Activated CD8-positive, alpha-beta memory T cell treated with anti-CD3 and anti-CD28 coated beads for 1 hour (primary cell): ENCODE data around the gene HAUS6.
"Not testable (repeated sequence)": the region's sequence is repeated elsewhere in the genome, so short reads cannot be mapped to it uniquely, and the experiment has no call there.

Experiments
- DNase-seq, 2 donors: peaks; one replicate each; pipeline ENCODE4 v3.0.0-alpha.2; 2020; ENCODE audit warnings: low read depth in 1 of 2; ENCODE audit errors: extremely low read depth in 1 of 2

The HAUS6 gene

GRCh38 chr9:19116107-19116790 lies 13.5 kb upstream of the HAUS6 start:
- DNase-seq: no peak

DNA sequence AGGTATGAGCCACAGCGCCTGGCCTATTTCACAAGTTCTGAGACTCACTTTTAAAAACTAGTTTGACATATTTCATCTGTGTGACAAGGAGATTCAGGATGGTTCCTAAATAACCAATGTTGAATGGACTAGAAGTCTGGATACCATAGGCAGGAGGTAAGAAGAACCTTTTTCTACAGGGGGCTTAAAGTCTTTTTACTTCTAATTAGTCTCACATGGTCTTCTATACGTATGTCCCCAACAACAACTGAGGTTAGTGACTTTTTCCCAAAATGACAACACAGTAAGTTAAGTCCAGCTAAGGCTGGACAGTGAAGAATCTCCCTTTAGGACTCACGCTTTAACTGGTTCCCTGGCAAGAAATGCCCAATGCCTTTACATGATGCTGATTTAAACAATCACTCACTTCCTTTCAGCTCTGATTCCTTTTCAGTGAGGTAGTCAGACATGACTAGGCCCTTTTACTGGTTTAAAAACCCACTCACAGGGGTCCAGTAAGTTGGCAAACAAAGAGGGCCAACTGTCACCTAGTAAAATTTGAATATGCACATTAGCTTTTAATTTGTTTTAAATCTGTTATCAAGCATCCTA lies 12.1 kb upstream of the HAUS6 start:
- no peak for DNase-seq

DNA sequence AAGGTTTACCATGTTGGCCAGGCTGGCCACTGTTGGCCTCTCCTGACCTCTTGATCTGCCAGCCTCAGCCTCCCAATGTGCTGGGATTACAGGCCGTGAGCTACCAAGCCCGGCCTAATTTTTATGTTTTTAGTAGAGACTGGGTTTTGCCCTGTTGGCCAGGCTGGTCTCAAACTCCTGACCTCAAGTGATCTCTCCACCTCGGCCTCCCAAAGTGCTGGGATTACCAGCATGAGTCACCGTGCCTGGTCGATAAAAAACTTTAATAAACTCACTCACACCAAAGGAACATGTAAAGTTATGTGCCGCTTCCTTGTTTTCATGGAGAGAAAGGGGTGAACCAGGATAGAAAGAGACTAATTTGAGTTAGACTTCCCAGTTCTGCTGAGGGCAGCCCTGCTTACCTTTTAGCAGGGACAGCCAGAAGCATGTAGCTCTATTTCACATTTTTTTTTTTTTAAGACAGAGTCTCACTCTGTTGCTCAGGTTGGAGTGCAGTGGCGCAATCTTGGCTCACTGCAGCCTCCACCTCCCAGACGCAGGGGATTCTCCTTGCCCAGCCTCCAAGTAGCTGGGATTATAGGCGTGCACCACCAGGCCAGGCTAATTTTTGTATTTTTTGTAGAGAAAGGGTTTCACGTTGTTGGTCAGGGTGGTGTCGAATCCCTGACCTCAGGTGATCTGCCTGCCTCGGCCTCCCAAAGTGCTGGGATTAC lies 11.4 kb upstream of the HAUS6 start:
- DNase-seq: no peak

GRCh38 chr9:19113064-19113611 lies 10.4 kb upstream of the HAUS6 start:
- DNase-seq: not testable (repeated sequence)

DNA sequence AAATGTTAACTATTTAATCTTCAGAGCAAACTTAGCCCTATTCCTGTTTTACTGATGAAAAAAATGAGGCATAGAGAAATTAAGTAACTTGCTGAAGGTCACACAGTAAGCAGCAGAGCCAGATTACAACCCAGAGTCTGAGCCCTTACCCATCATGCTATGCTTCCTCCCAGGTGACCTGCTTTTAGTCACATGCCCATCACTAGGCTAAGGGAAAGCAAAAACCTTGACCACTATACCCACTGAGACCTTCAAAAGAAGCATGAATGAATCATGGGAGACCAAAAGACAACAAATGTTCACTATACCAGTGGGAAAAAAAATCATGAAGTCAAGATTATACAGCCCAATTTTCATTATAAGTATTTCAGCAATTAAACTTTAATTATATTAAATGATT lies 5.3 kb upstream of the HAUS6 start:
- no peak for DNase-seq

DNA sequence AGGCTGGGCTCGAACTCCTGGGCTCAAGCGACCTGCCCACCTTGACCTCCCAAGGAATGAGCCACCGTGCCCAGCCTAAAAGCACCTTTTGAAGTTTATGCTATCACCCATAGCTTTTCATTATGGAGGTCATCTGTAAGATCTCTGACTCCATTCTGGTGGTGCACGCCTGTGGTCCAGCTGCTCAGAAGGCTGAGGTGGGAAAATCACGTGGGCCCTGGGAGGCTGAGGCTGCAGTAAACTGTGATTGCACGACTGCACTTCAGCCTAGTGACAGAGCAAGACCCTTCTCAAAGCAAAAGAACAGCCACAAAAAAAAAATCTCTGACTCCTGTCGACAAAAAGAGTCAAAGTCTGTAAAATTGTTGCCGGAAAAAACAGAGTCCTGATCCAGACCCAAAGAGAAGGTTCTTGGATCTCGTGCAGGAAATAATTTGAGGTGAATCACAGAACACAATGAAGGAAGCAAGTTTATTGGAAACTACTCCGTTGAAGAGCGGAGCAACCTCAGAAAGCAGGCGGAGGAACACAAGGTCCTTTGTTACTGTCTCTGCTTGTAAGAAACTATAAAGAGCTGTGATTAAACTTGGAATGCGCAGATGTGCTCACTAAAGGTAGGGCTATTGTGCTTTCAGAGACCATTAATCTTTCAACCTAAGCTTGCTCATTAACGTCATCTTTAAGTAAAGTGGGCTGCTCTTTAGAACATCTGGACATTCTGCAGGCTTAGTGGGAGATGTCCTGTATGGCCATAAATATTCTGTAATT lies 2.0 kb upstream of the HAUS6 start:
- DNase-seq: no peak

GRCh38 chr9:19102181-19102630 lies 498 bp downstream of the HAUS6 start:
- no peak for DNase-seq

GRCh38 chr9:19101203-19101602 lies 1.5 kb downstream of the HAUS6 start:
- no peak for DNase-seq

- DNase-seq: not testable (repeated sequence)
Observed at GRCh38 chr9:19097431-19097830, 5.3 kb downstream of the HAUS6 start.

GRCh38 chr9:19087106-19088000 lies 15.4 kb downstream of the HAUS6 start:
- no peak for DNase-seq

DNA sequence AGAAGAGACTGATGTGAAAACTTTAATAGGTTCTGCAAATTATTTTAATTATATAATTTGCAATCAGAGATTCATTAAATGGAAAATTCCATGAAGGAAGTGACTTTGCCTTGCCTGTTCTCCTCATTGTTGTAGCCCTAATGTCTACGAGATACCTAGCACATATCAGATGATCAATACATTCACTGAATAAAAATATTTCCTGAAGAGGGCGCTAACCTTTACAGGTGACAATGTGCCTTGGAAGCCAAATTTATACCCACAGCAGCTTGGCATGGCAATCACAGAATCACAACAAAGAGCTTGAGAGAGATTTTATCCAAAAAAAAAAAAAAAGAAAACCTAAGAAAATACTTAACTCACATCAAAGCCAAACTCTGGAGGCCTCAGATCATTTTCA lies 17.4 kb downstream of the HAUS6 start:
- DNase-seq: no peak

- no peak for DNase-seq
Observed at GRCh38 chr9:19074836-19075235, 27.9 kb downstream of the HAUS6 start.

DNA sequence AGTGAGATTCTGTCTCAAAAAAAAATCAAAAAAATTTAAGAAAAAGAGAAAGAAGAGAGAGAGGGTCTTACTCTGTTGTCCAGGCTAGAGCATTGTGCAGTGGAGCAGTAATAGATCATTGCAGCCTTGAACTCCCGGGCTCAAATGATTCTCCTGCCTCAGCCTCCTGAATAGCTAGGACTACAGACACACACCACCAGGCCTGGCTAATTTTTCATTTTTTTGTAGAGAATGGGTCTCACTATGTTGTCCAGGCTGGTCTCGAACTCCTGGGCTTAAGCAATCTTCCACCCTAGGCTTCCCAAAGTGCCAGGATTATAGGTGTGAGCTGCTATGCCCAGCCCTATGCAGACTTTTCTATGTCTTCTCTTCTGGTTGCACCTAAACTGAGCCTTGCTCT lies 28.5 kb downstream of the HAUS6 start:
- DNase-seq: no peak

DNA sequence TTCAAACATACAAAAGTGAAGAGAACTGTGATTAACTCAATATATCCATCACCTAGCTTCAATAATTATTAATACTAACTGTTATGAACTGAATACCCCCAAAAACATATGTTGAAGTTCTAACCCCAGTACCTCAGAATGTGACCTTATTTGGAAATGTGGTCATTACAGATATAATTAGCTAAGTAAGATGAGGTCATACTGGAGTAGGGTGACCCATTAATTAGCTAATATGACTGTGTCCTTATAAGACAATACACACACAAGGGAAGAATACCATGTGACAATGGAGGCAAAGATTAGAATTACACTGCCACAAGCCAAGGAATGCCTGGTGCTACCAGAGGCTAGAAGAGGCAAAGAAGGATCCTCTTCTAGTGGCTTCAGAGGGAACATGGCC lies 45.7 kb downstream of the HAUS6 start:
- DNase-seq: no peak

DNA sequence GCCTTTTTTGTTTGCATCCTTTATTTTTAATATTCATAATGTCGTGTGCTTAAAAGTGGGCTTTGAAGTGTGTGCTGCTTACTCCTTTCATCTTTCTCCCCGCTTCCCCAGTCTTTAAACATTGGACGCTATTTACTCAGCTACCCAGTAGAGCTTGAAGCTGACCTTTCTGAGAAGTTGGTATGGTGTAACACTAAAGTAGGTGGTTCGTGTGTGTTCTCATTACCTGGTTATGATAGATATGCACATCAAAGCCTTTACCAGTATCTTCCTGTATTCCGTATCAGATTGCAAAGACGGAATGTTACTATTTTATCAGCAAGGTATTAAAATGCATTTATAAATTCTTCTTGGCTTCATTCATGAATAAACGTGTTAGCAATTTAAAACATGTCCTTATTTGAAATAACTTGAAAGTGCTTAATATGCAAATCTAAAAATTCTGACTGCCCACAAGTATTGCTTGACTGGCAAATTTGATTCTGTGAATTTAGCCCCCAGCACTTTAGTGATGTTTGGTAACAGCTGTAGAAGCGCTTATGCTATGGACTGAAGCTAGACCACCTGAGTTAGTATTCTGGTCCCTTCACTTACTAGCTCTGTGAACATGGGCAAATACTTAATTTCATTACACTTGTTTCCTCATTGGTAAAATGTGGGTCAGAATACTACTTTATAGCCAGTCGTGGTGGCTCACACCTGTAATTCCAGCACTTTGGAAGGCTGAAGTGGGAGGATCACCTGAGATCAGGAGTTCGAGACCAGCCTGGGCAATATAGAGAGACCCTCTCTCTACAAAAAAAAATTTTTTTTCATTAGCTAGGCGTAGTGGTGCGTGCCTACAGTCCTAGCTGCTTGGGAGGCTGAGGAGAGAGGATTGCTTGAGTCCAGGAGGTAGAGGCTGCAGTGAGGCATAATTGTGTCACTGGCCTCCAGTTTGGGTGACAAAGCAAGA lies 51.8 kb downstream of the HAUS6 start:
- no peak for DNase-seq

DNA sequence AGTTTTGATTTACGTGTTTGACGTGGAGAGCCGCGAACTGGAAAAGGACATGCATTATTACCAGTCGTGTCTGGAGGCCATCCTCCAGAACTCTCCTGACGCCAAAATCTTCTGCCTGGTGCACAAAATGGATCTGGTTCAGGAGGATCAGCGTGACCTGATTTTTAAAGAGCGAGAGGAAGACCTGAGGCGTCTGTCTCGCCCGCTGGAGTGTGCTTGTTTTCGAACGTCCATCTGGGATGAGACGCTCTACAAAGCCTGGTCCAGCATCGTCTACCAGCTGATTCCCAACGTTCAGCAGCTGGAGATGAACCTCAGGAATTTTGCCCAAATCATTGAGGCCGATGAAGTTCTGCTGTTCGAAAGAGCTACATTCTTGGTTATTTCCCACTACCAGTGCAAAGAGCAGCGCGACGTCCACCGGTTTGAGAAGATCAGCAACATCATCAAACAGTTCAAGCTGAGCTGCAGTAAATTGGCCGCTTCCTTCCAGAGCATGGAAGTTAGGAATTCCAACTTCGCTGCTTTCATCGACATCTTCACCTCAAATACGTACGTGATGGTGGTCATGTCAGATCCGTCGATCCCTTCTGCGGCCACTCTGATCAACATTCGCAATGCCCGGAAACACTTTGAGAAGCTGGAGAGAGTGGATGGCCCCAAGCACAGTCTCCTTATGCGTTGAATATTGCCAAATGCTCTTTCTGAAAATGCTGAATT lies 52.6 kb downstream of the HAUS6 start:
- DNase-seq: no peak

- peak; percentile 86 to 89 for DNase-seq
Observed at GRCh38 chr9:19048966-19049916, 53.5 kb downstream of the HAUS6 start, which contains the start of gene RRAGA. RRAGA (plus strand) TSS chr9:19049427; CDS start chr9:19049660, 233 bp downstream.
